T-helper 2 cell treated with Interferon-gamma antibody and Interleukin-4, amounts not matched to agents 100 ng/mL and 5 ng/mL, for 36 hours (primary cell): ENCODE data around the gene SKOR1. TPM values are rescaled to one million over a fixed set of nuclear protein-coding genes. Genes with fewer than 3 reads are reported as not detected.

Experiments
- intact Hi-C: fragments of 100-400 bp; cut with micrococcal nuclease; formaldehyde crosslinking; loops from one replicate; pipeline ENCODE4 v1.15.1; 2023
- total RNA-seq: library from RNA; stranded (reverse); gene quantifications from 2 replicates; pipeline ENCODE4 v1.2.3, GENCODE V29; 2022

Gene SKOR1
- total RNA-seq, 1 donor from 2014 or later: 0.30 TPM

GRCh38 chr15:67794832-67795574 is 30.3 kb upstream of the SKOR1 start:
- intact Hi-C loops: no loop called here

GRCh38 chr15:67796196-67797127 is 28.8 kb upstream of the SKOR1 start:
- intact Hi-C loops: no loop called here

- intact Hi-C loops: no loop called here
These were observed 25.5 kb upstream of the SKOR1 start for GRCh38 chr15:67799801-67800205.

- intact Hi-C loops: no loop called here
These were observed 24.2 kb upstream of the SKOR1 start for GRCh38 chr15:67801142-67801541.

- intact Hi-C loops: no loop called here
These were observed 23.1 kb upstream of the SKOR1 start for GRCh38 chr15:67801926-67802914.

GRCh38 chr15:67803299-67803698 is 22.0 kb upstream of the SKOR1 start:
- intact Hi-C loops: no loop called here

GRCh38 chr15:67803996-67804843 is 21.1 kb upstream of the SKOR1 start:
- intact Hi-C loops: no loop called here

- intact Hi-C loops: no loop called here
These were observed 20.2 kb upstream of the SKOR1 start for GRCh38 chr15:67805008-67805665.

- intact Hi-C loops: no loop called here
These were observed 19.4 kb upstream of the SKOR1 start for GRCh38 chr15:67805666-67806516.

- intact Hi-C loops: no loop called here
These were observed 18.8 kb upstream of the SKOR1 start for GRCh38 chr15:67806536-67806935.

GRCh38 chr15:67807141-67807540 is 18.2 kb upstream of the SKOR1 start:
- intact Hi-C loops: no loop called here

GRCh38 chr15:67807836-67808235 is 17.5 kb upstream of the SKOR1 start:
- intact Hi-C loops: no loop called here

- intact Hi-C loops: no loop called here
These were observed 16.5 kb upstream of the SKOR1 start for GRCh38 chr15:67808821-67809220.

- intact Hi-C loops: no loop called here
These were observed 15.9 kb upstream of the SKOR1 start for GRCh38 chr15:67809441-67809840.

GRCh38 chr15:67809866-67810265 is 15.4 kb upstream of the SKOR1 start:
- intact Hi-C loops: no loop called here

GRCh38 chr15:67812241-67812644 is 13.1 kb upstream of the SKOR1 start:
- intact Hi-C loops: no loop called here

- intact Hi-C loops: no loop called here
These were observed 12.1 kb upstream of the SKOR1 start for GRCh38 chr15:67813104-67813634.

GRCh38 chr15:67815036-67815592 is 10.2 kb upstream of the SKOR1 start:
- intact Hi-C loops: no loop called here
